GM18519 (cell line): Measurements from ENCODE around the gene TUBB1.
"Not testable (repeated sequence)": the region's sequence is repeated elsewhere in the genome, so short reads cannot be mapped to it uniquely, and the experiment has no call there.

Source experiments
- ATAC-seq: cut with Tn5 transposase; IDR thresholded peaks from one replicate; pipeline ENCODE4 v1.9.1; 2021; ENCODE audit warnings: mild to moderate bottlenecking, moderate library complexity; ENCODE audit not compliant: unreplicated experiment, low FRiP score

TUBB1 gene

DNA sequence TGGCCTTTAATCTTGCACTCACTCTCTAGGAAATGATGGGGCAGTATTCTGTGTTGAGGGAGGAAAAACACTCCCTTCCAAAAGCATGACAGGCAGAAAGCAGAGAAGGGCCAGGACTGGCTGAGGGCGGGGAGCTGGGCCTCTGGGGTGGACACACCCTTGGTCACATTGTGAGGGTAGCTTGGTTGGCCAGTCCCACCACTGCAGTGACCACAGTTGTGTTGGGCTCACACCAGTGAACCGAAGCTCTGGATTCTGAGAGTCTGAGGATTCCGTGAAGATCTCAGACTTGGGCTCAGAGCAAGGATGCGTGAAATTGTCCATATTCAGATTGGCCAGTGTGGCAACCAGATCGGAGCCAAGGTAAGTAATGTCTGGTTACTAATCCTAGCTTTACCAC, at the start of gene TUBB1:
TSS of gene TUBB1 (plus strand) at position 213 of the 400 bp plus-strand sequence. CDS start at position 307, 94 bp downstream.
- no peak for ATAC-seq

DNA sequence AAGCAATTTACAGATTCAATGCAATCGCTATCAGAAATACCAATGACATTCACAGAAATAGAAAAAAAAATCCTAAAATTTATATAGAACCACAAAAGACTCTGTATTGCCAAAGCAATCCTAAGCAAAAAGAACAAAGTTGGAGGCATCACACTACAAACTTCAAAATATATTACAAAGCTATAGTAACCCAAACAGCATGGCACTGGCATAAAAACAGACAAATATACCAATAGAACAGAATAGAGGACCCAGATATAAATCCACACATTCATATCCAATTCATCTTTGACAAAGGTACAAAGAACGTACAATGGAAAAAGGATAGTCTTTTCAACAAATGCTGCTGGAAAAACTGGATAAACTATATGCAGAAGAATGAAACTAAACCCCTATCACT, 49.8 kb upstream of the TUBB1 start:
- ATAC-seq: no peak

DNA sequence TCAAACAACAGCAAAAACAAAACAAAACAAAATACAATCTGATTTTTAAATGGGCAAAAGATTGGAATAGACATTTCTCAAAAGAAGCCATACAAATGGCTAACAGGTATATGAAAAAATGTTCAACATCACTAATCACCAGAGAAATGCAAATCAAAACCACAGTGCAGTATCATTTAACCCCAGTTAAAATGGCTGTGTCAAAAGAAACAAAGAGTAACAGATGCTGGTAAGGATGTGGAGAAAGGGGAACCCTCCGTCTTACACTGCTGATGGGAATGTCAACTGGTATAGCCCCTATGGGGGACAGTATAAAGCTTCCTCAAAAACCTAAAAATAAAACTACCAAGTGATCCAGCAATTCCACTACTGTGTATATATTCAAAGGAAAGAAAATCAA, 49.1 kb upstream of the TUBB1 start:
- ATAC-seq: no peak

DNA sequence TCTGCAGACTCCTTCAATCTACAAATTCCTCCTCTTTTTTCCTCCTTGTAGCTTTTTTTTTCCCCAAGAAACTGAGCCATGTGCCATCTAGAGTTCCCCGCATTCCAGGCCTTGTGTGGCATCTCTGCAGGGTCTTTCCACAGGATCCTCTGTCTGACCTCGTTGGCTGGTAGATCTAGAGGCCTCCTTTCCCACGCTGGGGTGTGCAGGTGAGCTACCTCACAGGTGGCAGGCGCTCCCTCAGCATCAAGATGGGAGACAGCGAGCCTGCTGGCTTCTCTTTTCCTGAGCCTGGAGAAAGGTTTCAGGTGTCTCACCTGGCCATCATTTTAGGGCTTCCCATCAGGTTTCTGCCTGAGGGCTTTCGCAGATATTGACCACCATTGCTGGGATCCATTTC, 47.8 kb upstream of the TUBB1 start:
- ATAC-seq: no peak

DNA sequence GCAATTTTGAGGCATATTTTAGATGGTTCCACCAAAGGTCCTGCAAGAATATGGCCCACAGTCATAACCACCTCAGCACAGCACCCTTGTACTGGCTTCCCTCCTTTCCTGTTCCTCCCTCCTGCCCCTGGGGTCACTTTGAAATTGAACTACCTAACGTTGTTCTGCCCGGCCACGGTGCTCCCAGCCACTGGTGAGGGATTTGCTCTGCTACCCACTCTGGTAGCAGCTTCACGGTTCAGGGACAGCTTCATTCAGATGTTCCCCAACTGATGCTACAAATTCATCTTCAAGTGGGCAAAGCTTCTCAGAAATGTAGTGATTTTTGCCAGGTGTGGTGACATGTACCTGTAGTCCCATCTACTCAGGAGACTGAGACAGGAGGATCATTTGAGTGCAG, 46.0 kb upstream of the TUBB1 start:
- no peak for ATAC-seq

DNA sequence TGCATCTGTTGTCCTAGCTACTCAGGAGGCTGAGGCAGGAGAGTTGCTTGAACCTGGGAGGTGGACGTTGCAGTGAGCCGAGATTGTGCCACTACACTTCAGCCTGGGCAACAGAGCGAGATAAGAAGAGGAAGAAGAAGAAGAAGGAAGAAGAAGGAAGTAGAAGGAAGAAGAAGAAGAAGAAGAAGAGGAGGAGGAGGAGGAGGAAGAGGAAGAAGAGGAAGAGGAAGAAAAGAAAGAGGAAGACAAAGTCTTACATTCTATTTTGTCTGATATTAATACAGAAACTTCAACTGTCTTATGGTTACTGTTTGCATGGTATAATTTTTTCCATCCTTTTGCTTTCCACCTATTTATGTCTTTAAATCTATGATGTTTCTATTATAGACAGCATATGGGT, 45.4 kb upstream of the TUBB1 start:
- ATAC-seq: no peak

DNA sequence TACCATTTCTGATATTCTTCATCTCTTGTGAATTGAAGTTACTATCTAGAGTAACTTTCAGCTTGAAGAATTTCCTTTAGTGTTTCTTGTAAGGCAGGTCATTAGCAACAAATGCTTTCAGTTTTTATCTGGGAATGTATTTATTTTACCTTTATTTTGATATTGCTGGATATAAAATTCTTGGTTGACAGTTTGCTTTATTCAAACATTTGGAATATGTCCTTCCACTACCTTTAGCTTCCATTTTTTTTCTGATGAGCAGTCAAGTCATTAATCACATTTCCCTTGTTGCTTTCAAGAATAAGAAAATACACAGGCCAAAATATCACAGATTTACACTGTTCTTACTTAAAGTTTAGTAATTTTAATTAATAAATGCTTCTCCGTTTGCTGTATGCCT, 43.9 kb upstream of the TUBB1 start:
- no peak for ATAC-seq

DNA sequence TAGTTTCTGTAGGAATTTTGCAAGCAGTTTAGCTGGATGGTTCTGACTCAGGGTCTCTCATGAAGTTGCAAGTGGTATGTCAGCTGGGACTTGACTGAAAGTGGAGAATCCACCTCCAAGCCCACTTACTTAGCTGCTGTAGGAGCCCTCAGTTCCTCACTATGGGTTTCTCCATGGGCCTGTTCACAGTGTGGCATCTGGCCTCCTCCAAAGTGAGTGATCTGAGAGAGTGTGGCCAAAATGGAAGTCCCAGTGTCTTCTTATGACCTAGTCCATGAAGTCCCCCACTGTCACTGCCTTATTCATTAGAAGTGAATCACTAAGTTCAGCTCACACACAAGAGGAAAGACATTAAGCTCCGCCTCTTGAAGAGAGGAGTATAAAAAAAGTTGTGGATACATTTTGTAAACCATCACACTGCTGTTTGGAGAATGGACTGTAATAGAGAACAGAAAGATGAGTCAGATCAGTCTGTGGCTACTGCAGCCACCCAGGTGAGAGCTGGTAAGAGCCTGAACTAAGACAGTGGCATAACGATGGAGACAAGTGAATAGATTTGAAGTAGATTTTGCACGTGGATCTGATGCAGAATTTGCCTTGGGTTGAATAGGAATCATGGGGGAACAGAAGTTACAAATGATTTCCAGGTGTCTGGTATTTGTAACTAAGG, 43.0 kb upstream of the TUBB1 start:
- no peak for ATAC-seq

DNA sequence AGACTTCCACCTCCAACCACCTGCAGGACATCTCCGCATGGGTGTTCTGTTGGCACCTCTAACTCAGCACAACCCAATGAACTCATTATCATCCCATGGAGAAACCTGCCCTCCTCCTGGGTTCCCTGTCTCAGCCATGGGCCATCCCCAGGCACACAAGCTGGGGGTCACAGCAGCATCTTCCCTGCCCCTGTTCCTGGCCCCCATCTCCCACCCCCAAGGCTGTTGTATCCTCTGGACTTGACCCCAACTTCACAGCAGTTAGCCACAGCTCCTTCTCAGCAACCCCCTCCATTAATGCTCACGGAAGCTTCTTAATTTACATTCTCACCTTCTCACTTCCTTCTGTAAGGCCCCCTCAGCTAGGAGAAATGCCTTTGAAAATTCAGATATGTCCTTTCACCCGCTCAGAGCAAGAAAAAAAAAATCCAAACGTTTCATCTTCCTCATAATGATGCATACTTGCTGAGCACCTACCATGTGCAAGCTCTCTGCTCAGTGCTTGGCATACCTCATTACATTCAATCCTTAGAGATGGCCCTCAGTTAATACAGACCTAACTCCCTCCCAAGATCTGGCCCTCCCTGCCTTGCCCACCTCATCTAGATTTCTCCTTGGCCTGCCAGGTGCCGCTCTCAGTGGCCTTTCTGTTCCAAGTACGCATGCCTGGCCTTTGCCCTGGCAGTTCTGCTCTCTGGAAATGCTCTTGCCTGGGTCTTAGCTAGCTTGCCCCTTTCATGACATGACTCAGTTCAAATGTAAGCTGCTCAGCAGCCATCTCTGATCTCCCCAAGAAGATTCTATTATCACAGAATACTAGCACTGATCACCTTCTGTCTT, 40.7 kb upstream of the TUBB1 start:
- ATAC-seq: no peak

DNA sequence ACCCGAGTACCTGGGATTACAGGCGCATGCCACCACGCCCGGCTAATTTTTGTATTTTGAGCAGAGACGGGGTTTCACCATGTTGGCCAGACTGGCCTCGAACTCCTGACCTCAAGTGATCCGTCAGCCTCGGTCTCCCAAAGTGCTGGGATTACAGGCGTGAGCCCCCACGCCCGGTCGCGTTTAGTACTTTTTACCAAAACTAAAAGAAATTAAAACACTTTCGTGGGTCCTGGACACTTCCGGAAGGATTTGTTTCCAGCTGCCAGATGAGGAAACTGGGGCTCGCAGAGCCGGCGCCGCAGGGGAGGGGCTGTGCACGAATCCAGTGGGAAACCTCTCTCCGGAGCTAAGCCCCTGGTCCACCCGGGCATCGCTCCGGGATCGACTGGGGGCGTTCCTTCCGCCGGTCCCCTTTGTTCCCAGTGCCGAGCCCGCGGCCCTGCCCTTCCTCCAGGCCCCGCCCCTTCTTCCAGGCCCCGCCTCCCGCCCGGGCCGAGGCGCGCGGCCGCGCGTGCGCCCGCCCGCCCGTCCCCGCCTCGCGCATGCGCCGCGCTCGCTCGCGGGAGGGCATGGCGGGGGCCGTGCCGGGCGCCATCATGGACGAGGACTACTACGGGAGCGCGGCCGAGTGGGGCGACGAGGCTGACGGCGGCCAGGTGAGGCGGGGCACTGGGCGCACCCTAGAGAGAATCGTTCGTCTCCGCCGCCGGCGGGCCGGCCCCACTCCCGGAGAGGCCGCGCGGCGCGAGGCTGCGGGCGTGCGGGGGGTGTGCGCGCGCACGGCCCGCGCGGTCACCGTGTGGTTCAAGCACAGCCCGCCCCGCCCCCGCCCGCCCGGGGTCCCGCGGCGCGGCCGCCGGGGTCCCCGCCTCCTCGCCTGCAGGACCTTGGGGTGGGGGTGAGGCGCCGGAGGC, 38.3 kb upstream of the TUBB1 start, which contains the start of gene NELFCD:
TSS of gene NELFCD (plus strand) at position 546 of the 917 bp plus-strand sequence. CDS start at position 600, 54 bp downstream.
- ATAC-seq: peak; percentile 47

DNA sequence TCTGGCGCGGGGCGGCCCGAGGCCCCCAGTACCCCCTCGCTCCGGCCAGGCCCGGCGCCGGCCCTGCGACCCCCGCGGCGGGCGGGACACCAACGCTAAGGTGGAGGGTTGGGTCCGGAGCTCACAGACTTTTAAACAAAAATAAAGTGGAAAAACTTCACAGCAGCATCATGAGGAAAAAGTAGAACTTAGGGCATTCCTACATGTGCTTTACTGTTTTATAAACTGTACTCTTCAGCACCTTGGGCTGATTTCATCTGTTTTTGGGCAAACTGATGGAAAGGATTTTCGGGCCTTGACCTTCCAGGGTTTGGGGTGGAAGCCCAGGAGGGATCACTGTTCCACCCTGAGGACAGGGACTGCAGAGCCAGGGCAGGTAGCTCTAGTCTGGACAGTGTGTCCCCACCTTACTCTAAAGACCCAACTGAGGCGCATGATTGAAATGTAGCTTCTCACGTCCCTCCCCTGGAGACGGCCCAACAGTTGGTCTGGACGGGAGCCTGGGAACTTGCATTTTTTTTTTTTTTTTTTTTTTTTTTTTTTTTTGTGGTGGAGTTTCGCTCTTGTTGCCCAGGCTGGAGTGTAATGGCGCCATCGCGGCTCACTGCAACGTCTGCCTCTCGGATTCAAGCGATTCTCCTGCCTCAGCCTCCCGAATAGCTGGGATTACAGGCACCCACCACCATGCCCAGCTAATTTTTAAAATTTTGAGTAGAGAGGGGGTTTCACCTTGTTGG, 37.4 kb upstream of the TUBB1 start:
- ATAC-seq: no peak

DNA sequence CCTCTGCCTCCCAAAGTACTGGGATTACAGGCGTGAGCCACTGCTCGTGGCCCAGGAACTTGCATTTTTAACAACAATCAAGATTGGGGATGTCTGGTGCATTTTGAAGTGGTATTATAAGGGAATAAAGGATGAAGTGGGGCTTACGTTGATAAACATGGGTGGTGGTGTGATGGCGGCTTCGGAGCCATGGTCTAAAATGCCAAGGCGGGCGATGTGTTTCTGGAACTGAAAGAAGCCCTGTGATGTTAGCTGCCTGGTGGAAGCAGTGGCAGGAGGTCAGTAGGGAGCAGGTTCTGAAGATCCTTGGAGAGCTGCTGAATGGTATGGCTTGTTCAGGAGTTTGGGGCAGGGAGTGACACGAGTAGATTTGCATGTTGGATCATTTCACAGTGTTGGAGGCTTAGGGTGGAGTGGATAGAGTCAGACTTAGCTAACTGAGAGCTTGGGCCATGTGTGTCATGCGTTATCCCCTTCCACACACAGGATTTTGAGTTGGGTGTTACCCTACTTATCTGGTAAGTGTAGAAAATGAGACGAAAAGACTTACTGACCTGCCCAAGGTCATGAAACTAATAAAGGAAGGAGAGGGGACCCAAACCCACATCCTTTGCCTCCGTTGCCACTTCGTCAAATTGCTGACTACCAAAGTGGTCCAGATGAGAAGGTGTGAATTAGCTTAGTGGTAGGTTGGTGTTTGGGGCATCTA, 36.7 kb upstream of the TUBB1 start:
- no peak for ATAC-seq

DNA sequence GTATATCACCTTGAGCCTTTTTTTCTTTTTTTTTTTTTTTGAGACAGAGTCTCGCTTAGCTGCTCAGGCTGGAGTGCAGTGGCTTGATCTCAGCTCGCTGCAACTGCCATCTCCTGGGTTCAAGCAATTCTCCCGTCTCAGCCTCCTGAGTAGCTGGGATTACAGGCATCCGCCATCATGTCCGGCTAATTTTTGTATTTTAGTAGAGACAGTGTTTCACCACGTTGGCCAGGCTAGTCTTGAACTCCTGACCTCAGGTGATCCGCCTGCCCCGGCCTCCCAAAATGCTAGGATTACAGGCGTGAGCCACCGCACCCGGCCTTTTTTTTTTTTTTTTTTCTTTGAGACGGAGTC, 36.1 kb upstream of the TUBB1 start:
- not testable (repeated sequence) for ATAC-seq

DNA sequence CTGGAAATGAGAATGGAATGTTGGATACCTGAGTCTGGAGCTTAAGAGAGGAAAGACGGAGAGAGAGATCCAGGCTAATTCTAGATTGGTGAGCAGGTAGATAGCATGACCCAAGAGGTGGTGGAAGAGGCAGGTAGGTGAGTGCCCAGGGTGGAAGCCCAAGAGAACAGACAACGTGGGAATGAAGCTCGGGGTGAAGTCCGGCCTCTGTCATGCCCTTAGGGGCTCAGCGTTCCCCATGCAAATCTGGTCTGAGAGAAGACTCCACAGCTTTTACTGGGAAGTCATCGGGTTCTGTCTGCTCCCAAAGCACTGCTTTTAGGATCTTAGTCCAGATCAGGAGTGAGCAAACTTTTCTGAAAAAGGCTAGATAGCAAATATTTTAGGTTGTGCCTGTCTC, 34.5 kb upstream of the TUBB1 start:
- no peak for ATAC-seq

DNA sequence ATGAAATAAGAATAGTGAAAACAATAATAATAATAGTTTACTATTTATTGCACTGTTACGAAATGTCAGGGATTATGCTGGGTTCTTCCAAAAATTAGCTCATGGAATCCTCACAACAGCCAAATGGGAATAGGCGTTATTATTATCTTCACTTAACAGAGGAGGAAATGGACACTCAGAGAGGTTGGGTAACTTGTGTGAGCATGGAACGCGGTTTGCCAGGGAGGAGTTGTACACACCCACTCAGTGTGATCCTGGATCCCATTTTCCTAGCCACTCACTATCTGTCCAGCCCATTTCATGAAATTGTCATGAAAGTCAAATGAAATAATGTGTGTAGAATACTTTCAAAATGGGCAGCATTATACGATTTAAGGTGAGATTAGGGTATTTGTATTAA, 33.6 kb upstream of the TUBB1 start:
- ATAC-seq: no peak

DNA sequence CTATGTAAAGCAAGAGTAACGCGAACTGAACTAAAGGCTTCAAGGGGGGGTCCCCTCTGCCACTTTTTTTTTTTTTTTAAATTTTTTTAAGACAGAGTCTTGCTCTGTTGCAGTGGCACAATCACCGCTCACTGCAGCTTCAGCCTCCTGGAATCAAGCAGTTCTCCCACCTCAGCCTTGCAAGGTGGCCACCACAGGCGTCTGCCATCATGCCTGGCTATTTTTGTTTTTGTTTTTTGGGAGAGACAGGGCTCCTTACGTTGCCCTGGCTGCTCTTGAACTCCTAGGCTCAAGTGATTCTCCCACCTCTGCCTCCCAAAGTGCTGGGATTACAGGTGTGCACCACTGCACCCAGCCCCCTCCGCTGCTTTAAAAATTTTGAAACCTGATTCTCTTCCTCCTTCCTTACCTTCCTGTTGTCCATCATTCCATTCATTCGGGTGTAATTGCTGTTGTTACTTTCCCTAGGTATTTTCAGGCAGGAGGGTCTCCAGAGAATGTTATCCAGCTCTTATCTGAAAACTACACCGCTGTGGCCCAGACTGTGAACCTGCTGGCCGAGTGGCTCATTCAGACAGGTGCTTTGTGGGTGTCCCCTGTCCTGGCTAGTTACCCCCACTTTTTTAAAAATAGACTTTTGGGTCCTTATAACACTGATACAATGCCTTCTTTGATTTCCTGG, 32.8 kb upstream of the TUBB1 start:
- ATAC-seq: no peak

DNA sequence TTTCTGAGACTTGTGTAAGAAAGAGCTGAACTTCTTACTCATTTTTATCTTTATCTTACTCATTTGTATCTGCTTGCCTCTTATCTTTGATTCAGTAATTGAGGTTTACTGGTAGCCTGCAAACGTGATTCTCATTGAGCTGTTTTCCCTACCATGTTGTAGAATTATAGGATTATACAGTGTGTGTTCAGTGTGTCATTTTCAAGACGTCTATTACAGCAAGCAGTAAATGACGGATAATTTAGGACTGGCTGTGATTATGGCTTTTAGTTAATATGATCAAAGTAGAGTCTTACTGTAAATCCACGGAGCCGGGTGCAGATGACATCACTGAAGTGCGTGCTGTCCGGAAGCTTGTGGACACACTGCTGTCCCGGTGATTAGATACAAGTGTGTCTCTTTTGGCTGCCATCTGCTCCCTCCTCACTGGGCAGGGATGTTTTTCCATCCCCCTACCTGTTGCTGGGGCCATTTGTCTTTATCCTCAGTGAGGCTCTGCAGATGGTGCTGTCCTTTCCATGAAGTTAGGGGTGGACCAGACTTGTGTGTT, 32.2 kb upstream of the TUBB1 start:
- ATAC-seq: no peak

DNA sequence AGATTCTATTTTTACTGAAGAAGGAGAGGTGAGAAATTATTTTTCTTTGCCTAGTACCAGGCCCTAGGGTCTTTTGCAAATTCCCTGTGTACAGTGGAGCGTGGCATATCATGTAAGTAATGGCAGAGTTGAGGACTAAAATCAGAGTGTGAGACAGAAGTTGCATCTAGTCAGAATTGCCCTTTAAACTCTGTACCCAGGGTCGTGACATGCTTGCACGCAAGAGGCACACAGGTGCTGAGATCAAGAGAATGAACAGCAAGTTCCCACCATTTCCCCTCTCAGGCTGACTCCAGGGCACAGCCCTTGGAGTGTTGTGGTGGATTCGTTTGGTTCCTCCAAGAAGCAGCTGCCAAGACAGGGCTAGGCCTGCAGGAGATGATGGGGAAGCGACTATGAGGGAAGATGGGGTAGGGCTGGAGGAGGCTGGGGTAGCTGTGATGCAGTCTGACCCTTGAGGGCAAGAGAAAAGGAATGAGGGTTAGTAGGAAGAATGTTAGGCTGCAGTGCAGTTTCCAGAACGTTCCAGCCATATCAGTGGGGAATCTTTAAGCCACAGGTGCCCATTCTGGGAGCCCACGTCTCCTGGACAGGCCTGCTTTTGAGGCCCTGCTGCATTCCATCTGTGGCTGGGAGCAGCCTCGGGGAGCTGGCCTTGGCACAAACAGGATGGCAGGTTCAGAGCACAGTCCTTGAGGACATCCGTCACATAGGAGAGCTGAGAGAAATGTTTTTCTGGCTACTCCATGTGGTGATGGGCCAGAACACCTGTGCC, 31.3 kb upstream of the TUBB1 start:
- ATAC-seq: no peak
